Measurements from ENCODE around the gene KCNH1.
A peak's percentile ranks its signal among the peaks of the same experiment; 100 is the strongest.

KCNH1 gene

DNA sequence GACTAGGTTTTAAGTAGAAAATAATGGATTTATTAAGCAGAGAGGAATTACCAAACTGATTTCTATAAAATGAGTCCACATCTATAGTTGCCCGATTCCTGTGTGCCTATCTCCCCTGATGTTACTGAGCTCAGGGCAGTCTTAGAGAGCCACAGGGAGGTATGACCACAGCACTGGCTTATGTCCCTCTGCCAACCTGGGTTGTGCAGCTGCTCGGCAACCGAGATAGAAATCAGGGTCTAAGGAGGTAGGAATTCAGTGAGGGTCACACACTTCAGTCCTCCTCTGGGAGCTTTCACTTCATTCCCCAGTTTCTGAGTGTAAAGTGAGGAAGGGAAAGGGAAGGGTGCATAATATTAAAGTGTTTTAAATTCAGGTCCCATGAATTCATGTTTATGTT lies 386.8 kb downstream of the KCNH1 start:
- no peak for DNase-seq

DNA sequence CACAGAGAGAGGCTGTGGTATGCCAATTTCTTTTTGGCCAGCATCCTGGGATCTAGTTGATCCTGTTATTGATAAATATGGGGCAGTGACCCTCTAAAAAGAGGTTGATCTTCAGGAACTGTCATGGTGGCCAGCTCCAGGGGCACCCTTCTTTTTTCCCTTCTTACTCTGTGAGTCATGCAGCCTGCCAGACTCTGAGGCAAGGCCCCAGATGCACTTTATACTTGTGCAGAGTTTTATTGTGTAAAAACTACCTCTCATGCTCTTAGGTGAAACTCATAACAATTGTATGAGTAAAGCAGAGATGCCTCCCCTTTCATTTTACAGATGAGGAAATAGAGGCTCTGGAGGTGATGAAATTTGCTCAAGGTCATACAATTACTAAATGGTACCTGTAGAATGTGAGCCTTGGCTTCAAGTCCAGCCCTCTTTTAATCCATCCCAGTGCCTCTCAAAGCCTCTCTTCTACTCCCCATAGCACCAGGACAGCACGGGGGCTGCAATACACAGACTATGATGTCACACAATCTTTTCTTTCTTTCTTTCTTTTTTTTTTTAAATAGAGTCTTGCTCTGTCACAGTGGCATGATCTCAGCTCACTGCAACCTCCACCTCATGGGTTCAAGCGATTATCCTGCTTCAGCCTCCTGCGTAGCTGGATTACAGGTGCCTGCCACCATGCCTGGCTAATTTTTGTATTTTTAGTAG lies 387.8 kb downstream of the KCNH1 start:
- no peak for DNase-seq

DNA sequence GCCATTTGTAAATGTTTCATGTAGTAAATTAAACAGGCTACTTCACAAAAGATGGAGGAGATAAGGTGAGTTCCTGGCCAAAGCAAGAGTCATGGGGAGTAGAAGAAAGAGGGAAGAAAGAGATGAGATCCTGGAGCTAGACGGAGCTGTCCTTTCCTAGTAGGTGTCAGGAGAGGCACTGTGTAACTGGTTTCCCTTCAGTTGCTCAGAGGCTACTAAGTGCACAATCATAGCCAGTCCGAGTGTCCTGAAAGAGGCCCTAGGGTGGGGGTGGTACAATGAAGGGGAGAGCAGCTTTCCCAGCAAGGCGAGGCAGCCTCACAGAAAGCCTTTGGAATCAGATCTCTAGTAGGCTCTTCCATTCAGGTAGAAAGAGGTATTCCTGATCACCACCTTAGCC lies 390.9 kb downstream of the KCNH1 start:
- no peak for DNase-seq

DNA sequence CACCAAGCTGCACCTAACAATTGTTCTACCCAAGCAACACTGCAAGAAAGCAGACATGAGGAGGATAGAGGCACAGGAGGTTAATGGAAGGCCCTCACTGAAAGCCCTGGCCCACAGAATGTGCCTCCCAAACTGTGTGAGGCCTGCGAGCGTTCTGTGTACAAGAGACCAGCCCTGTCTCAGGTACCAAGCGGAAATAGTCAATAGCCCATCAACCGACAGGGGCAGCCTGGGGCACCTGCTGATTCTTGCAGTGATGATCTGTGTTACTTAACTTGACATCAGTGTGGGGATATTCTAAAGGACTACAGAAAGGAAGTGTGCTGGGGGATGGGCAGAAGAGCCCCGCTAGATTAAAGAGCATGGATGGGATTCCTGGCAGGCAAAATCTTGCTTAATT lies 392.4 kb downstream of the KCNH1 start:
- DNase-seq, result no peak

DNA sequence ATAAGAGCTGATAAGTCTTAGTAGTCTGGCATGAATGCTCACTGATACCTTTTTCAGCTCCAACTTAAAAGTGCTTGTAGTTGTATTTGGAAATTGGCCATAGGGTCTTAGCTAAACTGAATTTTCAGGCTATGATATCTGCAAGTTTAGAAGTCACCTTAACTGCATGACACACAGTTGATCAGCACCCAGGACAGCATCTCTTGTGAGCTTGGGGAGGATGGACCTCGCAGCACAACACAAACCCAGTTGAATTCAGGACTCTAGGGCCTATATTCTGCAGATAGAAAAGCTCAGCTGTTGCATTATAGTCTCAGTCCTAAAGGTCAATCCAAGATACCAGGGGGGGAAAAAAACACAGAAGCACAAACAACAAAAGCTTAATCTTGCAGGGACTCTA lies 394.3 kb downstream of the KCNH1 start:
- DNase-seq, result no peak

DNA sequence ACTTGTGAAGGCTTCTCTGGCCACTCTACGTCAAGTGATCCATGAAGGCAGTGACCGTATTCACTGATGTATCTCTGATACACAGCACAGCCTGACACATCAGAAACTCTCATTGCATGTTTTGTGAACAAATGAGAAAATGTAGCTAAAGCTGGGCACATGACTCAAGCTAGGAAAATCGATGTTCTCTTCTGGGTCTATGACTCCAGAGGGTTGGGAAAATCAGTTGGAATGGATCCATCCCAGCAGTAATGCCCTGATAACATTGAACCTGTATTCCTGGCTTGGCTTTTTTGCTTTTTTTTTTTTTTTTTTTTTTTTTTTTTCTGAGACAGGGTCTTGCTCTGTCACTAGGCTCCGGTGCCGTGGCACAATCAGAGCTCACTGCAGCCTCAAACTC lies 395.7 kb downstream of the KCNH1 start:
- DNase-seq, result no peak

DNA sequence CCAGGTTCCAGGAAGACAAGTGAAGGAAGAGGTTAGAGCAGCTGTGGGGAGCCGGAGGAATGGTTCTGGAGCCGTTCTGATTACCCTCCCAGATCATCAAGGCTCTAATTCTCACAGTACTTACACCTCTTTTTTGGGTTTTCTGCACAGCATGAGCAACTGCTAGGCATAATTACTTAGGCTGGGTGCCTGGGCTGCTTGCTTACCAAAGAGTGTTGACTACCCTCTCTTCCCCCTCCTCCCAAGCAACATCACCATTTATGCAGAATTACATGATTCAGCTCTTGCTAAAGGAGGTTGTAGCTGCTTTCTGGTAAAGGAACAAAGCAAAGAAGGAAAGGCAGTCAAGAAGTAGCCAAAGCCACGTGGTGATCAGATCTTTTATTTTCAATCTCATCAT lies 397.2 kb downstream of the KCNH1 start:
- no peak for DNase-seq

DNA sequence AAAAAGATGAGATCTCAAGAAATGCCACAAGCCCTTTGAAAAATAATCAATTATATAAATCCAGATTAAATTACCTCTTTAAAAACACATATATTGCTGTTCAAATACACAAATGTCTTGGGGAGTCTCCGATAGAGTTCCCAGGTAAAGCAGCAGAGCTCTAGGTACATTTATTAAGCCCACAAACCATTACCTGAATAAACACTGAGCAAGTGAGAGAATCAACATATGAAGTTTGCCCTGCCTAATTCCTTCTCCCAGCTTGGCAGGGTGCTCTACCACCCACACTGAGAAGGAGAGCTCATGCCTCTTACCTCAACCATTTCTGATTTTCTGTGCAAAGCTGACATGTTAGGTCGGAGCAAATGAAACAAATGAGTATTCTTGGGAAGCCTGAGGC lies 402.4 kb downstream of the KCNH1 start:
- no peak for DNase-seq

DNA sequence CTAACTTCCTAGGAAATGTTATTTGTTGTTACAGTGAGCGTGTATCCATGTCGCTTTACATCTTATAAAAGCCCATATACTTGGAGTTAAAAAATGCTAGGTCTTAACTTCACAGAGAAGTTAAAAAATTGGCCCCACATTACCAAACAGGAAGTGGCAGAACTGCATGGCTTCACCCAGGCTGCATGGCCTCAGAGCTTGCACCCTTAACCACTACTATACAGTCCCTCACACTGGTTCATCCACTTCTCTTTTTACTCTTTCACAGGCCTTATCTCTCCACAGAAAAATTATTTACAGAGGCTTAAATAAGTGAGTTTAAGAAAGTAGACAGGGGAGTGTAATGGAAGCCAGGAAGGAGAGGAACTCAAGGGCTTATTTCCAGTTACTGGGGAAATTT lies 402.8 kb downstream of the KCNH1 start:
- DNase-seq, result no peak

DNA sequence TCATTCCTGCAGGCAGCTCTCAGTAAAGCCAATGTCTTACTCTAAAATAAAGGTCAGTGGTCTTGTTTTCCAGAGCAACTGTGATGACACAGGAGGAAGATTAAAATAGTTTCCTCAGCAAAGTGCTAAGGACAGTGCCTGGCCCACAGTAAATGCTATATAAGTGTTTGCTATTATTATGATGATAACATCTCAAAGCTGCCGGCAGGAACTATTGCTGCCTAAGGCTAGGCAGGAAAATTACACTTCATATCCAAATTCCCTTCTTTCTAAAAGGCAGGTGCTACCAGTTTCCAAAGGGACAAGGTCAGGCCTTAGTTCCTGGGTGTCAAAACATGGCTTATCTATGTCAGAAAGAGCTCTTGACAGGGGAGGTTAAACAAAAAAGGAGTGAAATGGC lies 403.9 kb downstream of the KCNH1 start:
- DNase-seq, result no peak

DNA sequence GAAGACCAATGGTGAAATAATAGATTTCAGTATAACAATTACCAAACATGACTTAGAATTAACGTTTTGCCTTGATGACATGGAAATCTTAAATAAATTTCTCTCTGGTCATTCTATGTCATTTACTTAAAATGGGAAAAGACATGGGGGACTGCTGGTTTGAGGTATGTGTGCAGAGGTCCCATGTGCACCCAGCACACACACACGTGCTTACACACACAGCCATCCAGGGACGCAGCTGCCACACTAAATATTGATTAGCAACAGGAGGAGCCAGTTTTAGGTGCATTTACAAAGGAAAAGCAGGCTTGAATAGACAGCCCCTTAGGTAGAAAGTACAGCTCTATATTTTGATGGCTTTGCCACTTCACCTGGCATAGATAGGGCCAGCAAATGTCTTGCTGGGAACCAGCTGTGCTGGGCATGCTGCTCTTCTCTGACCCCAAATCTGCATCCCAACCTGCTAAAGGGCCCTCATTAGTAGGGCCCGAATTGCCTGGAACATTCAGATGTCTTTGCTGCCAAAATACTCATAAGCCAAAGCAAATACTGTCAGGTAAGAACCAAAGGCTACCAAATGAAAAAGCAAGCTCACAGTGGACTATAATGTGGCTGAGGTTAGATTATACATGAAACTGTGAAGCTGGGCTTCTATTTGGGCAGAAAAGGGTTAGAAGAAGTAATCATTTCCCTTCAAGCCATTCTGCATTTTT lies 405.4 kb downstream of the KCNH1 start:
- DNase-seq, result no peak

DNA sequence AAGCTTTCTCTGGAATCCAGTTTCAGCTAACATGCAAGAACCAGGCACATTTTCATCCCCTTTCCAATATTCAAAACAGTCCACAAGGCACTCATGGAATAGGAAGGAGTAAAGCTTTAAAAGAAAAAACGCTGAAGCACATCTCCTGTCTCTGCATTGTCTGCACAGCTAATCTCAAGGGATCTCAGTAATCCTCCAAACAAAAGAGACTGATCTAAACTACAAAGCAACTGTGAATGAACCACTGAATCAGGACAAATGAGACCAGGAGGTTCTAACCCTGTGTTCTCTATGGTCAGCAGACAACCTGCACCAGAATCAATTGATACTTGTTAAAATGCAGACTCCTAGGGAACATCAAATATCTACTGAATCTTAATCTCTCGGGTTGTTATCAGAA lies 406.2 kb downstream of the KCNH1 start:
- no peak for DNase-seq

DNA sequence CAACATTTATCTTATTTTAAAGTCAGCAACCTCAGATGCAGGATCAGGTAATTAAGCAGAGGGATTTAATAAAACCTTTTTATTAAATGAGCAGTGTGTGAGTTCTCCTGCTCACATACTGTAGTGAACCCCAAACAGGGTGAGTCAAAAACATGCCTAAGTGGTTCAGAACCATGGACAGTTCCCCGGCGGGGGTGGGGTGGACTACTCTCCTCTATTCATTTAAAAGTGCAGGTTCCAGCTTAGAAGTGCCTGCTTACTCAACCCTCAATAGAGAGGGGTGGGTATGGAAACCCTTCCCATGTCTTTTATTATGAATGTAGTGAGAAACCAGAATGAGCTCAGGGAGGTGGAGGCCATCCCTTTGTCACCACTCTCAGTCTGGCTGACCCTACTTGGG lies 407.3 kb downstream of the KCNH1 start:
- DNase-seq, result peak; percentile 11

DNA sequence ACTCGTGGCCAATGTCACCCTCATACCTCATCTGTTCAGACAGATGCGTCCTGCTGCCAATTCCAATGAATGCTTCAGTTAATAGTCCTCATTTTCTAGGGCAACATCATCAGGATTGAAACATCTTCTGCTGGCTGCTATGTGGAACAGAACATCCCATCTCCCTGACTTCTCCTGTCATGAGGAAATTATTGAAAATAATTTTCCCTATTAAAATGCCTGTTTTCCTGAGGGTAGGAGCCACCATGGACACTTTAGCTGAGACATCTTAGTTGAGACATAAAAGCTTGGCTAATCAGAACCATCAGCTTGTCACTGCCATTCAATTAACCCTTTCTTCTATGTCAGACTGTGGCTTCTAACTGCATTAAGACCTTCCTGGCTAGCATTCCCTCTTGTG lies 409.2 kb downstream of the KCNH1 start:
- no peak for DNase-seq

DNA sequence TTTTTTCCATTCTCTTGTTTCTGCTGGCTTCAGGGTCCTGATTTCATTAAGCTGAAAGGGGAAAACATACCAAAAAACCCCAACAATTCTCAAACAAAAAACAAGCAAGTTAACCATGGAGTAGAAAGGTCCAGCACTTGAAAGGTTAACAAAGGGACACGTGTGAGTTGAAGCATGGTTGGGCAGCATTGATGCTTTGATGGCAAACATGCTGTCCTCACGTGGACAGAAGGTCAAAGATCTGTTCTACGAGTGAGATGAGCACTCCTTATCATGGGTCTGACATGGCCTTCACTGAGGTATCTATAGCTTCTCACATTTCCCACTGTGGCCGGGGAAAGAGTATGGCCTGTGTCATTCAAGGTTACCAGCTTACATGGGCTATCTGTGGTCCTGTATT lies 410.3 kb downstream of the KCNH1 start:
- no peak for DNase-seq

DNA sequence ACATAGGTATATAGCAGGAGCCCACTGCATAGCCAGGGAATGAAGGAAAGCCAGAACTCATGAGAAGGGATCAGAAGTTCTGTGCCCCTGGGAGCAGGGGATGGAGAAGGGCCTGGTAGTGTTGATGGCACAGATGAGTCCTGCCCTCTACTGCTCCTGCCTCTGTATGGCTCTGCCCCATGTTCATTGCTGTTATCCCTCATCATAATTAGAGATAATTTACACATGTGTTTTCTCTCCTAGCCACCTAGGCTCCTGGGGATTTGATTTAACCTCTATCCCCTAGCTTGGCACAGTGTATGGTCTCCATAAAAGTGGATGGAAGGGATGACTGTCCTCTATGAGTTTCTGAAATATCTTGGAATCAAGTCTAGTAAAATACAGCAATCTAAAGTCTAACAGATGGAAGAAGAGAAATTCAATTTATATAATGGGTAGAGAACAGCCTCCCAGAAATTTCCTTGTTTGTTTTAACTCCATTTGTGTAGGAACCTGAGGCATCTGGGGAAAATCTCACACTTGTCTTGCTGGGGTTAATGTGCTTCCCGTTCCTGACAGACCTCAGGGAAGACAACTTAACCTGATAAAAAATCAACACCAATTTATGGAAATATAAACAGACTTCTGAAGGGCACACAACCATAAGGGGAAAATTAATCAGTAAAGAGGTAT lies 411.4 kb downstream of the KCNH1 start:
- DNase-seq, result no peak

DNA sequence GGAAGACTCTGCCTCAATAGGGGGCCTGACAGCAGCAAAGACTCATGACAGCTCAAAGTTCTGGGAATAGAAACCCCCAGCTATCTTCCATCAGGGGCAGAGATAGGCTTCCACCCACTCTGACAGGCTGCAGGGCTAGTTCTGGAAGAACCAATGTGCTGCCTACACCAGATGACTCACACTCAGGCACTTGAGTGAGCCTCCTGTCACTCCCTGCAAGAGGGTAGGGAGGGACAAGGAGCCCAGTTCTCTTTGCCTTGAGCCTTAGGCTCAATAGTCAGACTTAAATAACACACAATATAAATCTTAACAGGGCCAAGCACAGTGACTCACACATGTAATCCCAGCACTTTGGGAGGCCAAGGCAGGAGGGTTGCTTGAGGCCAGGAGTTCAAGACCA lies 418.9 kb downstream of the KCNH1 start:
- DNase-seq, result peak; percentile 53

DNA sequence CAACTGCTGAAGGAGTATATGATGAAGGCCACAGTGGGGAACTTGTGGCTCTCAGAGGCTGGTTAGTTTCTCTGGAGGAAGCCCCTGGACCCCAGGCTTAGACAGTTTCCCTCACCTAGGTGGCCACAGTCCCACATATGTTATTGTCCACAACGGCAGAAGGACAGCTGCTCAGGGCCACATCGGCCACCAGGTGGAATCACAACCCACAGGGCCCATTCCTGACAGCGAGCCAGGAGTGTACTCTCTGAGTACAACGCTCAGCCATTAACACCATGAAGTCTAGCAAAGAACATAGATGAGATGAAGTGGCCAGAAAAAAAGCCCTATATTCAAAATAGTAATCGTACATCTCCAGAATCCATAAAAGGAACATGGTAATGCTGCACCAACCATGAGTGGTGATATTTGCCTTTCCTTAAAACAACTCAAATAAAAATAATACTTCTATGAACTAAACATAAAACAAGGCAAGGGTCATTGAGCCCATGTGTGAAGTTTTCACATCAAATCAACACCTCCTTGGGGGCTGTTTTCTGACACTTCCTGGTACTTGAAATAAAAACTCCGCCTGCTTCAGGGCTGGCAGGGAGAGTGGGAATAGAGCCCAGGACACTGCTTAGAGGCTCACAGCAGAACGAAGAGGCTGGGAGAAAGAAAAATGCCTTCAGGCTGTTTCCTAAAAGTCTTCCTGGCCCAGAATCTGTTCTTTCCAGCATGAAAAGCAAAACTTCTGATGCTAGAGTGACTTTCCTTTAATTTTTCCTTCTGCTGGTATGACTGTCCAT lies 421.9 kb downstream of the KCNH1 start:
- peak; percentile 54 for DNase-seq

DNA sequence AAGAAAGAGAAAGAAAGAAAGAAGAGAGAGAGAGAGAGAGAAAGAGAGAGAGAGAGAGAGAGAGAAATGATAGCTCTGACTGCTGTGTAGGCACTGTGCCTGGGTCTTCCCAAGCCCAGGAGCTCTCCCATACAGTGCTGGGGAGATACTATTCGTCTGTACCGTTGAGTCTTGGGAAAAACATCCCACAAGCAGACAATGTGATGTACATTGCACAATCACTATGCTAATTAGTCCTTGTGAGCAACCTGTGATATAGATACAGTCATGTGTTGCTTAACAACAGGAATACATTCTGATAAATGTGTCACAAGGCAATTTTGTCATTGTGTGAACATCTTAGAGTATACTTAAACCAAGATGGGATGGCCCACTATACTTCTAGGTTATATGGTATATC lies 424.2 kb downstream of the KCNH1 start:
- DNase-seq, result no peak

DNA sequence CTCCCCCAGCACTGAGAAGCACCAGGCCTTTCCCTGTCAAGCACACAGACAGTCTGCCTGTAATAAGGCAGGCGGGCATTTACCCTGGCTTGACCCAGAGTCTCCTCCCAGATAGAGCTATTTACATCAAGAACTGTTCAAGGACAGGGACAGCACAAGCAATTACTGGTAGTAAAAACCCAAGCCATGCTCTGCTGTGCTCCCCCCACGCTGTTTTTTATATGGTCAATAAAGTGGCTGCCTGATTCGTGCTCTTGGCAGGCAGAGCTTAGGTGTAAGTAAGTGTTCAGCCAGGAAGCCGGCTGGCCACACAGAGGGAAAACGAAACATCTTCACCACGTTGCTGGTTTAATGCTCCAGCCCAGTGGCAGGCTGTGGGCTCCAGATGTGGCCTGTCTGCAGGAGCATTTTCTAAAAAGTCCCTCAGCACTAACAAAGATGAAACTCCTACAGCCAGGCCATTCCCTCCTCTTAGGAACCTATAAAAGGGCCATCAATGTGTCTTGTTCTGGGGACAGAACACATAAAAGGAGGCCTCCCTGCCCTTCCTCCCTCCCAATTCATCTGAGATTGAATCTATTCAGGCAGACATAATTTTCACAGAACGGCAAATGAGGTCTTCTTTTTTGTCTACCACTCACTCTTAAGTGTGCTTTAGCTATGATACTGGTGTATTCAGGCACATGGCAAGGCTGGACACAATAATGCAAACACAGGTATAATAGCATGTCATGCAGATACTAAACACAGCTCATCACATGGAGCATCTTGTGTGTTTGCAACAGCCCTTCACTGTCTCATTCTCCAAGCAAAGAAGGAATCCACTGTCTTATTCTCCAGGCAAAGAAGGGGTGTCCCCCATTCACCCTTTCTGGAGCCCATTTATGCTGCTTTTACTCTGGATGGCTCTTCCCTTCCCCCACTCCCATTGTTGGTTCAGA lies 426.4 kb downstream of the KCNH1 start:
- no peak for DNase-seq

DNA sequence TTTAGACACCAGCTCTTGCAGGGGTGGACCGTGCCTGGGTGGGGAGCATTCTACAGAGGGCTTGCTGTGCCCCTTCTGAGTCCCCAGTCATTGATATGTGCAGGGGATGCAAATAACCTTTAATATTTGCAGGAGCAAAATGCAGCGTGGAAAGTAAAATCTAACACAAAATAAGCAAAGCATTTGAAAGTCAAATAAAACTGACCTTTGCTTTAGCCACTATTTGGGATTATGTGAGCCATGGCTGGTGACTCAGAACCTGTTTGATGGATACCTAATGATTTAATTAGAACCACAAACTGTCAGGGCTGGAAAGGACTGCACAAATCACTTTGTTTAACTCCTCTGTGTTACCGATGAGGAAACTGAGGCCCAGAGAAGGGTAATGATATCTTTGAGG lies 427.7 kb downstream of the KCNH1 start:
- DNase-seq, result peak; percentile 43

DNA sequence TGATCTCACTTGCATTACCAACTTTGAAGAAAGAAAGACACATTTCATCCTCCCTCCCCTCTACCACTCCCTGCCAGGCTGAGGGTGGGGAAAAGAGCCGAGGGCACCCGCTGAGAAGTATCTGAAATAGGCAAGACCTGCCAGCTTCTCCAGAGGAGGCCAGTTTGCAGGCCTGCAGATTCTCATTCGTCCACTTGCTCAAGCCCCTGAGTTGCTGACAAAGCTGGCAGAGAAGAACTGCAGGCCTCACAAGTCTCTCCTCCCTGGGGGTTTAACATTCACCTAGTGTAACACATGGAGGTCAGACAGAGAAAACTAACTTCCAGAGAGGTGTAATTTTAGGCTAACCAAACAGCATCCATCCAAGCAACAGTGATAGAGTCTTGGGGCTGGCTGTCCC lies 428.9 kb downstream of the KCNH1 start:
- DNase-seq, result no peak
